ENCODE measurements around the gene MTCH2.

The MTCH2 gene

GRCh38 chr11:47631473-47631872, 10.9 kb downstream of the MTCH2 start:
- peak; percentile 20 for DNase-seq

DNA sequence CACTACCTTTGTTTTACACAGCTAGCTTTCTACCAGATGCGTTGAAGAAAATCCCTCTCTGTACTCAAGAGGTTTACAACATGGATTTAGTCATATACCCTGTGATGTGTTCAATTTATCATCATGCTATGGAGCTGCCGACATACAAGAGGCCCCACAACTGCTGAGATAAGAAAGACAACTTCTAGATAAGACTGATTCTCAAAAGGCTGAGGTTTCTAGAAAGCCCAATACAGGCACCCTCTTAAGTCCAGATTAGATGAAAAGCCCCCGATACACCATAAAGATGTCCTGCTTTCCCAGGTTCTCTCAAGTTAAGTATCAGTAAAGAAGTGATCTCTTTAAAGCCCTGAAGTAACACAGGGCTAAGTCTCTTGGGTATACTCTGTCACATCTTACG, 14.3 kb downstream of the MTCH2 start:
- no peak for DNase-seq

GRCh38 chr11:47626234-47626633, 16.1 kb downstream of the MTCH2 start:
- no peak for DNase-seq

DNA sequence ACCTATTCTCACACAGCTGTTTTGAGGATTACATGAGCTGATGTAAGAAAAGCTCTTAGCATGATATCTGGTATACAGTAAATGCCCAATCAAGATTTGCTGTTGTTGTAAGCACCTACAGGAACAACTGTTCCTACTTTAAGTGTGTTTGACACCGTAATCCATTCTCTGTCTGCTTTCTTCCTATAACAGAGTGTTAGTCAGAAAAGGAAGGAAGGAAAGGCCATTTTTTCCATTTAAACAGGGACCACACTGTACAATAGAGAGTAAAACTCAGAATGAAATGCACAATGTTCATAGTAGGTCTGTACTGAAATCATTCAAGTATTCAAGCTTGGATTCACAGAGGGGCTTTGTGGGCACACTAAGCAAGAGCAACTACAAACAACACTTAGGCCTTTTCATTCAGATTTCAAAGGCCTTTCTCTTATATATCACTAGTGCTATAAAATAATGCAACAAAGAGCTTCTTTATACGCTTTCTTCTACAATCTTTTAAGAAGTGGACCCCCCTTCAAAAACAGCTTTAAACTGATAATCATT, 21.5 kb downstream of the MTCH2 start:
- no peak for DNase-seq

DNA sequence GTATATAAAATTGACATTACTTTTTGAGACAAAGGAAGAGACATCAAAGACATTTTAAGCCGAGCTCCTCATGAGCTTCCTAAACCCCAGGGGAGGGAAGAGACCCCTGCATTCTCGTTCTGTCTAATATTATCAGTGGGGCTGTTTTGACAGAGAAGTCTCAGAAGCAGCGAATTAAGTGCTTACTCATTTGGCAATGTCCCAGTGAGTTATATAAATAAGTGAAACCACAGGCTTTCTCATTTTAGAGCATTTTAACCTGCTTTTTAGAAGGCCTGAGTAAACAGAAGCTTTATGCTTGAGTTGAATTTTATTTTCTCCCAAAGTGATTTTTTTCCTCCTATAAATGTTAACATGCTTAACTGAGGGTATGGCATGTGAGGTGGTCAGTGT, 24.9 kb downstream of the MTCH2 start:
- DNase-seq: no peak

GRCh38 chr11:47616726-47617416, 25.5 kb downstream of the MTCH2 start:
- DNase-seq: peak; percentile 42

DNA sequence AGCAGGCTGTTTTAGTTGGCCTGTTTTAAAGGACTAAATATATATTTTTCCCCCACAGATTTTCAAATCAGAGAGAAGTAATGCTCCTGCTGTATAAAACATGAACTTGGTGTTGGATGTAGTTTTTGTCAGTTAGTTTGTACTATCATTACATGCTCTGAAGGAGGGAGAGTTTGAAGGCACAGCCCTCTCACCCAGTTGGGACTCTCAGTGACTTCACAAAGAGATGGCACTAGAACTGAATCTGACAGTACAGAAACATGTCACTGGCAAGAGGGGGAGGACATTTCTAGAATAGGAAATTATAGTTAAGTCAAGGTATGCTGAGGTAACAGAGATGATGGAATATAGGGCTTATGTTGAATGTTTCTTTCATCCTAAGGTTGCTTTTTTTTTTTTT, 27.1 kb downstream of the MTCH2 start:
- DNase-seq: no peak

DNA sequence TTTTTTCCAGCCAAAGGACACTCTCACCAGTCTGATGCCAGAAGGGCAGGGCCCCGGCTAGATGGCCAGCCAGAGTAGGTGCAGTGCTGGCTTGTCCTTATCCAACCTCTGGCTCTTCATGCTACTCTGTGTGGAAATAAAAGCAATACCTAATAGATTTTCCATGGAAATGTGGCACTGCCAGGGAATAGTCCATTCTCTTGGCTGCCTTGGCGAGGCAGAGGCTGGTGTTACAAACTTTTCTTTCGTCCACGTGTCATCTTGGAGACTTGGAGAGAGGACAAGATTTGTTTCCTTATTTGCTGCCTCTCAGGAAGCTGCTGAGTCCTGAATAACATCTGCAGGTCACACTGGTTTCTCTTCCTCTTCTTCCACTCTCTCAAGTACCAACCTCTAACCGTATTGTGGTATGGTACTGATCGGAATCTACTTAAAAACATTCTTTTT, 31.0 kb downstream of the MTCH2 start:
- no peak for DNase-seq

DNA sequence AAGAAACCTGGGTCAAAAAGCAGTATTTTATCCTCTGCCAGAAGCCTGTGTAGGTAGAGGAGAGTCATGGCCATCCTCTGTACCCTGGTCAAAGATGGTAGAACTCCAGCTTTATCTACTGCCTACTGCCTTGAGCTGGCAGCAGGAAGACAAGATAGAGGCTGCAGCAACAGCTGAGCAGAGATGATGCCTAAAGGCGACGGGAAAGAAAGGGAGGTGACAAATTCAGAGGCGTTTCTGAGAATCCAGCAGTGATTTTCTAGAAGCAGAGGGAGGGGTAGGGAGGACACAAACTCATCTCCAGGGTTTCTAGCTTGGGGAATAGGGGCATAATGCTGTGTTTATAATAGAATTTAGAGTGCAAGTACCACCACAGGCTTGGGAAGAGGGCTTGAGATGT, 32.7 kb downstream of the MTCH2 start:
- DNase-seq: no peak

GRCh38 chr11:47607380-47607779, 35.0 kb downstream of the MTCH2 start:
- DNase-seq: no peak

DNA sequence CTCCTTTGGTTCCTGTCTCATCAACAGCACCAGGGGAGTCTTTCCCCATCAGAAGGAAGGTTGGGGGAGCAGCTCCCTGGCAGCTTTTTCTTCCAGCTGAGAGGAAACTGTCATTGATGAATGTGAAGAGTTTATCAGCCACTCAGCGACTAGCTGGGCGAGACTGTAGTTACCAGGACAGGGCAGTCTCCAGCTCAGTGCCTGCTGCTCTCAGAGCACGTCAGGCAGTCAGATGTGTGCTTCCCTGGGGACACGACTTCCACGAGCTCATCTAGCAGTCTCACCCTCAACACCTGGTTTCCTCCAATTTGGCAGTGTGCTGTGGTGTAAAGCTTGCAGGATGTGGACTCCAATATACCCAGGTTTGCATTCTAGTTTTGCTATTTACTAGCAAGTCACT, 35.6 kb downstream of the MTCH2 start:
- DNase-seq: no peak

GRCh38 chr11:47605921-47606320, 36.4 kb downstream of the MTCH2 start:
- no peak for DNase-seq

GRCh38 chr11:47603295-47603694, 39.1 kb downstream of the MTCH2 start:
- DNase-seq: no peak

DNA sequence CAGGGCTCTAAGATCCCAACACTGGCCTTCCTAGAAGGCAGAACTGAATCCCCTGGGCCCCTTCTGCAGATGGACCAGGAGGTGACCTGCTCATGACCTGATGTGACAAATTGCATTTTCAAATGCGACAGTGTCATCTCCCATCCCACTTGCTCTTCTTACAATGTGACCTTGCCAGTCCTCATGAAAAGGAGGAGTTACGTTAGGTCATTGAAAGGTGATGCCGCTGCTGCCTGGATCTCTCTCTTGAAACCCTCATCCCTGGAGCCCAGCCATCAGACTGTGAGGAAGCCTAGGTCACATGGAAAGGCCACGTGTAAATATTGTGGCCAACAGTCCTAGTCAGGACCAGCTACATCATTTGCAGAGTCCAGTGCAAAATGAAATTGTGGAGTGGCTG, 42.5 kb downstream of the MTCH2 start:
- DNase-seq: no peak

DNA sequence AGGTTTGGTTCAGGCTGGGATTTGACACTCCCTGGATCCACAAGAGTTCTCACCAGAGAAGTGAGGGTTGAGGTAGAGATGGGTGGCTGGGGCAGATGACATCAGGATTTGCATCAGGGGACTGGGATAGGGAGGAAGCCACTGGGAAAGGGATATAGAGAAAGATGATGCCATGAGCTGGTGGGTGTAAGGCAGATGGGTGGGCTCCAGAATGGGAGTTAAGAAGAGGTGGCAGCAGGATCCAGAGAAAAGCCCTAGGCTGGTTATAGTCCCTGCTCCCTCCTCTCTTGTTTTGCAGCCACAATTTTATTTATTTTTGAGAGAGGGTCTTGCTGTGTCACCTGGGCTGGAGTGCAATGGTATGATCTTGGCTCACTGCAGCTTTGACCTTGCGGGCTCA, 46.4 kb downstream of the MTCH2 start:
- no peak for DNase-seq

DNA sequence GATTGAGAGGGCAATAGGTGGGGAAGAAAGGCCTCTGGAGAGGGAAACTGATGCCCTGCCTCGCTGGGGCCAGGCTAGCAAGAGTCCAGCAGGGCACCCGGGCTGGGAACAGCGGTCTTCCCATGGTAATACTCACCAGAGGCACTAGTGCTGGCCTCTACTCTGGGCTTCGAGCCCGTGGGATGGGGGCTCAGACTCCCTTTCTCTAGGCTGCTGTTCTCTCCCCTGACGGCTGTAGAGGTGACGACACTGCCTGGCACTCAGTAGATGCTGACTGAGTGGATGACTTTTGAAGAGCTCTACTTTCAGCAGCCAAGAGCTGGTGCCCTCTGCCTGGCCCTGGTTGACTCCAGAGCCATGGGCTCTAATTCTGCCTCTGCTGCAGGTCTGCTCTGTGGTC, 47.3 kb downstream of the MTCH2 start:
- peak; percentile 29 for DNase-seq

DNA sequence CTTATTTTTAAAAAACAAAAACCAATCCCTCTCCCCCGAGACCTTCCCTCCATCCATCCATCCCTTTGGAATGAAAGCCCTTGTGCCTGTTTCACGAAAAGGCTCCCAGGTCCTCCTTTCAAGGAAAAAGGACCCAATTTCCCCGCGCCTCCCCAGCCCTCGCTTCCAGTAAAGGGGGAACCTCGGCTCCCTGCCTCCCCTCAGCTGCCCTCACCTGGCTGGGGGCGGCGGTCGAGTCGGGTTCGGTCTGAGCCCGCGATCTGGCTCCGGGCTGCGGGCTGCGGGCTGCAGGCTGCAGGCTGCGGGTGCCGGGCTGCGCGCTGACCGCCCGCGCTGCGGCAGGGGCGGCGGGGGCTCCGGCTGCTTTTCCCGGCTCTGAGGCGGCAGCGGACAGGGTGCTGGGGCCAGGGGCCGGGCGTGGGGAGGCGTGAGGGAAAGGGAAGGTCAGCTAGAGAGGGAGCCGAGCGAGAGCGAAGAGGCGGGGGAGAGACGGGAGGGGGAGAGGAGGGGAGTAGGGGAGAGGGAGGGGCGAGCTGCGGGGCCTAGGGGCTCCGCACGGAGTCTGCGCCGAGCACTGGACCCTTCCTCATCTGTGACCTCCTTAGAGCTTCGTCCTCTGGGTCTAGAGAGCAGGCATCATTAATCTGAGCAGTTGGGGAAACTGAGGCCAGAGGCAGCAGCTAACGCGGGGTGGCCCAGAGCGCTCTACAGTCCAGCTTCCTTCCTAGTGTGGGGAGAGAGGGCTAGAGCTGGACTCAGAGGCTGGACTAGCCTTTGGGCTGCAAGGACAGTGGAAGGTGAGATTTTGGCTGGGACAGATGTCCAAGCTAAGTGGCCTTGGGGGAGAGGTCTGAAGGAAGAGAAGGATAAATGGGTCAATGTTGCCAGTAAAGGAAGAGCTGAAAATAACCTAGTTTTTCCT, 48.2 kb downstream of the MTCH2 start, which contains the start of gene C1QTNF4:
Gene C1QTNF4 (minus strand): TSS at position 478 of the 922 bp plus-strand sequence. CDS start 3,601 bp downstream, outside the sequence.
- DNase-seq: no peak

DNA sequence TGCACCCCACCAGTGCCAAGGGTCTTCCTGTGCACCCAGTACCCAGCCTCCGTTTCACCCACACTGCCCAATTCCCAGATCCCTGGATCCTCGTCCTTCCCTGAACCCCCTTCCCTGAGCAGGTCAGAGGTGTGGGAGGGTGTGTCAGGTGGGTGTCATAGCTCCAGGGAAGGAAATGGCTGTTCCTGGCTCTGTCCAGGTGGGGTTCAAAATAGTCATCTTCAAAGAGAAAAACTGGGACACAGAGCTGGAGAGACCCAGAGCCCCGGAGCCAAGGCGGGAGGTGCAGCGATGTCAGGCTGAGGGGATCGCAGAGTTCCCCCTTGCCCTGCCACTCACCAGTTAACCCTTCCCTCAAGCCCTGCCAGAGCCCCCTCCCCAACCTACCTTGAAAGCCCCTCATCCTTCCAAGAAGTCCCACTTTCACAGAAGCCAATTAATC, 48.8 kb downstream of the MTCH2 start:
- DNase-seq: no peak

DNA sequence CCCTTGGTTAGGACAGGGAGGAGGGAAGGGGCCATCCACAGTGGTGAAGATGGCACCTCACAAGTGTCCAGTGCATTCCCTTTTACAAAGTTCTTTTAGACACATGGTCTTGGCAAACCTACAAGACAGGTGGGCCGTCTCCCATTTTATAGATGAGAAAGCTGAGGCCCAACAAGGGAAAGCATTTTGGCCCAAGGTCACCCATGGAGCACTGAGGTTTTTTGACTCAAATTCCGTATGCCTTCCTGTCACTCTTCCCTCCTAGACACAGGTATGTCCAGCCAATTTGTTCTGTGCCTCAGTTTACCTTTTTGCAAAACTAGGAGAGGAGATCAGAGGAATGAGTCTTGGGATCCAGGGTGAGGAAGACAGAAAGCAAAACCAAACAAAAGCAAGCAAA, 49.4 kb downstream of the MTCH2 start:
- no peak for DNase-seq

DNA sequence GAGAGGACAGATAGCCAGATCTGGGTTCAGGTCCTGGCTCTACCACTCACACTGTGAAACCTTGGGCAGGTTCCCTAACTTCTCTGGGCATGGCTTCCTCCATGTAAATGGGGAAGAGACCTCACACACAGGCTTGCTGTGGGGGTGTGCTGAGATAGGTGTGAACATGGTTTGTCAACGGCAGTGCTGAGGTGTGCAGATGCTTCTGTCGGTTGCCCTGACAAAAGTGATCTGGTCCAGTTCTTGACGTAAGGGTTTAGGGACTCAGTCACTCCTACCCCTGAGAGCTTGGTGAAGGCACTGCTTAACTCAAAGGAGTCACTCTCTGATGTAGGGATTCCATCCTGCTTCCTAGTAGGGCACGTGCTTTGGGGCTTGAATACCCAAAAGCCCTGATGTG, 50.1 kb downstream of the MTCH2 start:
- DNase-seq: no peak

DNA sequence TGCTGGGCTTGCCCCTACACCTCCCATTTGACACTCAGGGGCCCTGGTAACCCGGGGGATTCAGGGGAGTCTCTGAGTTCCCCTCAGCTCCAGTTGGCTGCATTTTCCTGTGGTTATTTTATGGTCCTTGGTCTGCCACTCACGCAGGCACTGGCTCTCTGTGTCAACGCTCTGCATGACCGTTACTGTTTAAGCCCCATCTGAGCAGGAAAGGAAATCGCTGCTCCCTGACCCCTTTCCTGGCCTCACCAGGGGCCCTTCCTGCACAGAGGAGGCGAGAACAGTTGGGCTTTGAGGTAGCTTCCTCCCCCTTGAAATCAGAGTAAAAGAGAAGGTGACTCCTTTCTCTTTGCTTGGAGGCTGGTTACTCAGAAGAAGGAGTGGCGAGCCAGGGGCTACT, 50.6 kb downstream of the MTCH2 start:
- no peak for DNase-seq

DNA sequence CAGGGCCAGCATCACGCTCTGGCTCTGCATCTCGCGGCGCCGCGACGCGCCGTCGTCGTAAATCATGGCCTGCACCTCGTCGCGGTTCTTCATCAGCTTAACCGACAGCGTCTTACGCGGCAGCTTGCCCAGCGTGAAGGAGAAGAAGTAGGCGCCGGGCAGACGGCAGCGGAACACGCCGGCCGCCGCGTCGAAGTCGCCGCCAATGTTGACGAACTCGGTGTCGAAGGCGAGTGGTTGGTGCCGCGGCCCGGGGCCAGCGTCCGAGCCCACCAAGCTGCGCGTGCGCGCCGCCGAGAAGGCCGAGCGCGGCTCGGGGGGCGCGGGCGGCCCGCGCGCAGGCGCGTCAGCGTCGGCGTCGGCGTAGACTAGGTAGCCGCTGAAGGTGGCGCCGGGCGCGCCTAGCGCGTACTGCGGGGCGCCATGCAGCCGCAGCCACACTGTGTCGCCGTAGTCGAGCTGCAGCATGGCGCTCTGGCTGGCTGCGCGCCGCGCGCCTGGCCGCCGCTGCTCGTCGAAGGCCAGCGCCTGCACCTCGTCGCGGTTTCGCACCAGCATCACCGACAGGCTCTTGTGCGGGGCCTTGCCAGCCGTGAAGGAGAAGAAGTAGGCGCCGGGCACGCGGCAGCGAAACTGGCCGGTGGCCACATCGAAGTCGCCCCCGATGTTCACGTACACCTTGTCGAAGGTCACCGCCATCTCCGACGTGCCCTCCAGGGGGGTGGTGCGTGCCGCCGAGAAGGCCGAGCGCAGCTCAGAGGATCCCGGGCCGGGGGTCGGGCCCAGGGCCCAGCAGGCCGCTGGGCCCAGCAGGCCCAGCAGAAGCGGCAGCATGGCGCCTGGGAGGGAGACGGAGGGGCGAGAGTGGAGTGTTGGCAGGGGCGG, 52.1 kb downstream of the MTCH2 start:
- no peak for DNase-seq

DNA sequence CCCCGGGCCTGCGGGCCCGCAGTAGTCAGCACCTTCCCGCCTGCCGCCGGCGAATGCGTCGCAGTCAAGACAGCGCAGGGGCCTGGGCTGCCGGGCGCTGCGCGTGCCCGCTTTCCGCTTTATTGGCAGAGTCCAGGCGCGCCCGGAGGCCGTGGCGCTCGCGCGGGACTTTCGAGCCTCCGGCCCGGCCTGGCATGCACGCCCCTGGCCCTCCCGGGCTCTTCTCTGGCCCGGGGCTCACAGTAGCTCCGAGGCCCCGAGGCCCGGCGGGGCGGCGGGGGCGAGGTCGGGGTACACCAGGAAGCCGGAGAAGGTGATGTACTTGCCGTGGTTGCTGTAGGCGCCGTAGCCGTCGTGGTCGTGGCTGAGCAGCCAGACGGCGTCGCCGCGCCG, 52.8 kb downstream of the MTCH2 start:
- DNase-seq: no peak

Data from DMS53 (cell line).